Ureter (tissue), 1 donor: ENCODE measurements around the gene CAMTA1. TPM values are rescaled to one million over a fixed set of nuclear protein-coding genes. Genes with fewer than 3 reads are reported as not detected.

Experiments used
- DNase-seq: peaks from one replicate; pipeline ENCODE4 v3.0.0-alpha.2; 2020; ENCODE audit warnings: low spot score
- total RNA-seq: library from RNA; stranded (reverse); gene quantifications from one replicate; pipeline ENCODE4 v1.2.4, GENCODE V29; 2023
- donor health status: DM: yes; HTN: yes; CAD: no.

The CAMTA1 gene
- total RNA-seq, 1 donor from 2014 or later: 88.1 TPM

GRCh38 chr1:7187112-7187493, 401.8 kb downstream of the CAMTA1 start:
- no peak for DNase-seq

- no peak for DNase-seq
Observed at GRCh38 chr1:7190261-7190660, 405.0 kb downstream of the CAMTA1 start.

- no peak for DNase-seq
Observed at GRCh38 chr1:7192453-7192852, 407.2 kb downstream of the CAMTA1 start.

- DNase-seq: no peak
Observed at GRCh38 chr1:7196036-7196911, 411.0 kb downstream of the CAMTA1 start.

- no peak for DNase-seq
Observed at GRCh38 chr1:7198664-7199063, 413.4 kb downstream of the CAMTA1 start.

- DNase-seq: no peak
Observed at GRCh38 chr1:7199077-7199779, 414.0 kb downstream of the CAMTA1 start.

- no peak for DNase-seq
Observed at GRCh38 chr1:7207875-7208646, 422.8 kb downstream of the CAMTA1 start.

GRCh38 chr1:7208647-7209180, 423.5 kb downstream of the CAMTA1 start:
- DNase-seq: no peak

GRCh38 chr1:7209336-7209735, 424.1 kb downstream of the CAMTA1 start:
- no peak for DNase-seq

- DNase-seq: no peak
Observed at GRCh38 chr1:7218210-7218832, 433.1 kb downstream of the CAMTA1 start.

GRCh38 chr1:7219031-7219430, 433.8 kb downstream of the CAMTA1 start:
- DNase-seq: no peak

GRCh38 chr1:7220007-7220406, 434.8 kb downstream of the CAMTA1 start:
- DNase-seq: no peak

- DNase-seq: no peak
Observed at GRCh38 chr1:7220712-7221252, 435.5 kb downstream of the CAMTA1 start.

- DNase-seq: no peak
Observed at GRCh38 chr1:7221826-7222694, 436.8 kb downstream of the CAMTA1 start.

- no peak for DNase-seq
Observed at GRCh38 chr1:7222695-7223015, 437.4 kb downstream of the CAMTA1 start.

- DNase-seq: no peak
Observed at GRCh38 chr1:7223334-7224080, 438.3 kb downstream of the CAMTA1 start.

- no peak for DNase-seq
Observed at GRCh38 chr1:7224081-7224534, 438.9 kb downstream of the CAMTA1 start.

GRCh38 chr1:7224644-7225043, 439.4 kb downstream of the CAMTA1 start:
- DNase-seq: no peak

GRCh38 chr1:7225711-7226505, 440.7 kb downstream of the CAMTA1 start:
- no peak for DNase-seq
